GM19438 (cell line): ENCODE results near the gene CNTNAP2.
"Not testable (repeated sequence)": the region's sequence is repeated elsewhere in the genome, so short reads cannot be mapped to it uniquely, and the experiment has no call there.

Experiments used
- ATAC-seq: cut with Tn5 transposase; IDR thresholded peaks from one replicate; pipeline ENCODE4 v1.9.1; 2021; ENCODE audit warnings: low read depth; ENCODE audit not compliant: unreplicated experiment

CNTNAP2 gene

GRCh38 chr7:148419856-148420832 lies 2303.5 kb downstream of the CNTNAP2 start:
- peak; percentile 97 for ATAC-seq

DNA sequence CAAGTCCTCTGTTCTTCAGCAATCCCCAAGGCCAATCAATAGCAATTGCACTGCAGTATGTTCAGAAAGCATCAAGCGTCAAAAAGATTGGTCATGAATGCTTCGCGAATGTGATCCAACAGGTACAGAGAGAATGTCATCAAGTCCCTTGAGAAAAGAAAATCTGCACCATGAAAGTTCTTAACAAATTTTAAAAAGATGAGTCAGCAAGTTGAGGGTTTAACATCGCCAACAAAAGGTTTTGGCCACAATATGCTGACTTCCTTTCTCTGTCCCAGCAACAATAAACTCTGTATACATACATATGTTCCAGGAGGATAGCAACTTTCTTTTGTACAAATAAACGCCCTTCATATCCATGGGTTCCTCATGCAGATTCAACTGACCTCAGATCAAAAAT lies 2305.4 kb downstream of the CNTNAP2 start:
- ATAC-seq: no peak

DNA sequence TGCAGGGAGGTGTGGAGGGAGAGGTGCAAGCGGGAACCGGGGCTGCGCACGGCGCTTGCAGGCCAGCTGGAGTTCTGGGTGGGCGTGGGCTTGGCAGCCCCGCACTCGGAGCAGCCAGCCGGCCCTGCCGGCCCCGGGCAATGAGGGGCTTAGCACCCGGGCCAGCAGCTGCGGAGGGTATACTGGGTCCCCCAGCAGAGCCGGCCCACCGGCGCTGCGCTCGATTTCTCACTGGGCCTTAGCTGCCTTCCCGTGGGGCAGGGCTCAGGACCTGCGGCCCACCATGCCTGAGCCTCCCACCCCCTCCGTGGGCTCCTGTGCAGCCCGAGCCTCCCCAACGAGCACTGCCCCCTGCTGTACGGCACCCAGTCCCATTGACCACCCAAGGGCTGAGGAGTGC lies 2309.8 kb downstream of the CNTNAP2 start:
- not testable (repeated sequence) for ATAC-seq

DNA sequence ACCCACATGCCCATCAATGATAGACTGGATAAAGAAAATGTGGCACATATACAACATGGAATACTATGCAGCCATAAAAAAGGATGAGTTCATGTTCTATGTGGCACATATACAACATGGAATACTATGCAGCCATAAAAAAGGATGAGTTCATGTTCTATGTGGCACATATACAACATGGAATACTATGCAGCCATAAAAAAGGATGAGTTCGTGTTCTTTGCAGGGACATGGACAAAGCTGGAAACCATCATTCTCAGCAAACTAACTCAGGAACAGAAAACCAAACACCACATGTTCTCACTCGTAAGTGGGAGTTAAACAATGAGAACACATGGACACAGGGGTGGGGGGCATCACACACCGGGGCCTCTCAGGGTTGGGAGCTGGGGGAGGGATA lies 2314.1 kb downstream of the CNTNAP2 start:
- not testable (repeated sequence) for ATAC-seq

GRCh38 chr7:148433521-148434180 lies 2317.1 kb downstream of the CNTNAP2 start:
- no peak for ATAC-seq

DNA sequence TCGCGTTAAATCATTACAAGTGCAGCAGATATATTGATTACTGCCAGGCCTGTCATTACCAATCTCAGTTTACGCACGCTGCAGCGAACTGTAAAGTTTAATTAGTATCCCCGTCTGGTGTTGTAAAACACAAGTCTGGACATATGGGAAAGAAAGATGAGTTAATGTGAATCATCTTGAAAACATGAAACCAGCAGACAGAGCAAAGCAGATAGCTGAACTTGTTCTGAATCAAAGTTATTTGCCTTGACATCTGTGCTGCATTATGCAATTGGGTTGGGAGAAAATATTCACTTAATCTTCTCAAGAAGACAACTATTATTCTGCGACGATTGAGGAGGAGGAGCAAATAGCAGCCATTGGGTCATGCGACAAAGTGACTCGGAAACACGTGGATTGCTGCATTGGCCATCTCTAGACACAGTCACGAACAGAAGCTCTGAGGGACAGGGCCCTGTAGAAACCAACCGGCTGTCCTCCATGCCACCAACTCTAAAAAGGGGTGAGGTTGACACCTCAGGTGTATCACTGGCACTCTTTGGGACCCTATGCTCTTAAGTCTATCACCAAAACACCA lies 2317.7 kb downstream of the CNTNAP2 start:
- no peak for ATAC-seq

- ATAC-seq: no peak
These were observed 2318.3 kb downstream of the CNTNAP2 start for GRCh38 chr7:148434887-148435286.

- no peak for ATAC-seq
These were observed 2319.1 kb downstream of the CNTNAP2 start for GRCh38 chr7:148435715-148436114.

GRCh38 chr7:148436135-148436534 lies 2319.5 kb downstream of the CNTNAP2 start:
- no peak for ATAC-seq

- no peak for ATAC-seq
These were observed 2320.0 kb downstream of the CNTNAP2 start for GRCh38 chr7:148436571-148436970.

DNA sequence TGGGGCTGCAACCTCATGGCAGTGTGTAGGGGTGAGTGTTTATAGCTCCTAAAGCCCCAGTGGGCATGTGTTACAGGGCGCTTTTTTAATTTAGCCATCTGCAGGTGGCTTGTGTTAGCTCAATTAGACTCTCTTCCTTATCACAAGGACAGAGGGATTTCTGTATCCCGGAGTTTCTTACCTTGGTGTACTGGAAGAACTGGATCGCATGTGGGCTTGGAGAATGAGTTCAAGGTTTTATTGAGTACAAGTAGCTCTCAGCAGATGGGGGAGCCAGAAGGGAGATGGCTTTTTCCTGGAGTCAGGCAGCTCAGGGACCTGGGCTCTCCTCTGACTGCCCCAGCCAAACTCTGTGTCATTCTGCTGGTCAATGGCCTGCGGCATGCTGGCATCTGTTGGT lies 2320.4 kb downstream of the CNTNAP2 start:
- ATAC-seq: no peak

DNA sequence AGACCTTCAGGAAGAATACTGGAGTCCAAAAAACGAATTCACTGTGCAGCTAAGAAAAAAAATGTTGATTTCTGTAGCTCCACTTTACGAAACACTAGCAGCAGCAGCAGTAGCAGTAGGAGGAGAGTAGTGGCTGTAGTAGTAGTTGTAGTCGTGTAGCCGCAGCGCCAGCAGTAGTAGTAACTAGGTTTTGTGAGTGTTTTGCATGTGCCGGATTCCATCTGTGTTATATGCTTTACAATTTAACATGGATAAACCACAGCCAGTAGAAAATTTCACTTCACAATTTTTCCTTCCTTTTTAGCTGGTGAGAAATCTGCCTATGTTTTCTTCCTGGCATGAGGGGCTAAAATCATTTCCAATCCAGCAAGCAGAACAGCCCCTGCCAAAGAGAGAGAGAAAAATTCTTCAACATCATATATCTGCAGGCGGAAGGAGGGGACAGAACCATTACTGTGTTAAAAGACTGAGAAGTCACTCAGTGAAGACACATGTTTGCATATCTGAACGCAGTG lies 2325.6 kb downstream of the CNTNAP2 start:
- ATAC-seq: no peak

GRCh38 chr7:148442933-148443332 lies 2326.3 kb downstream of the CNTNAP2 start:
- ATAC-seq: no peak

- no peak for ATAC-seq
These were observed 2328.9 kb downstream of the CNTNAP2 start for GRCh38 chr7:148445260-148446044.

- peak; percentile 81 for ATAC-seq
These were observed 2330.7 kb downstream of the CNTNAP2 start for GRCh38 chr7:148447221-148447849.

GRCh38 chr7:148451526-148451925 lies 2334.9 kb downstream of the CNTNAP2 start:
- not testable (repeated sequence) for ATAC-seq

- ATAC-seq: no peak
These were observed 2339.8 kb downstream of the CNTNAP2 start for GRCh38 chr7:148456351-148456750.

- no peak for ATAC-seq
These were observed 2340.8 kb downstream of the CNTNAP2 start for GRCh38 chr7:148457310-148457921.

GRCh38 chr7:148458263-148458662 lies 2341.7 kb downstream of the CNTNAP2 start:
- ATAC-seq: no peak
